ENCODE results near the gene NRXN3. TPM values are rescaled to one million over a fixed set of nuclear protein-coding genes. Genes with fewer than 3 reads are reported as not detected.
A peak's percentile ranks its signal among the peaks of the same experiment; 100 is the strongest.

The NRXN3 gene
- total RNA-seq, 1 donor from 2014 or later = 5.9 TPM

DNA sequence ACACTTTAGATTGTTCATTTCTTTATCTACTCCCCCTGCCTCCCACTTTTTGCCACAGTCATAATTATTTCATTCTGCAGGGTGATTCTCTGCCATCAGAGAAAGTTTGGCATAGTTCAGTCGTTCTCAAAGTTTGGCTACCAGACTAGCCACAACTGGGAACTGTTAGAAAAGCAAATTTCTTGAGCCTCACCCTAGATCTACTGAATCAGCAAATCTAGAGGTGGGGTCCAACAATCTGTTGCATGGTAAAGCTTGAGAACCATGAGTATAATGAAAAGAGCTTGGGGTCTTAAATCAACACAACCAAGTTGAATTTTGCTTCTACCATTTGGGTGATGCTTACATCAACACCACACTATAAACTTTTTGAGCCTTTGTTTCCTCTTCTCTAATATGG lies 172.7 kb downstream of the NRXN3 start:
- Histone ChIP-seq H3K4me1 (peaks cover 26% of the 10 kb centered on the region), H3K4me2 (no peak overlapping the region), H2AFZ (replicated peaks) (no peak overlapping the region), H3K9me3 (ENCODE audit: low read depth) (no peaks in the 10 kb centered on the region), H3K27ac (no peak overlapping the region), H3K4me3 (no peak overlapping the region), H3K36me3 (no peaks in the 10 kb centered on the region), H3K9ac (no peak overlapping the region), H3F3A (ENCODE audit: low read depth) (no peaks in the 10 kb centered on the region), H3K27me3 (no peaks in the 10 kb centered on the region), H4K20me1 (ENCODE audit: low read depth) (no peaks in the 10 kb centered on the region), H3K79me2 (ENCODE audit: low read depth) (no peaks in the 10 kb centered on the region)
- Mint-ChIP-seq H3K4me1 (peaks cover 6% of the 10 kb centered on the region), H3K27me3 (ENCODE audit: insufficient read depth, low read depth) (peaks cover 9% of the 10 kb centered on the region), H3K9me3 (no peaks in the 10 kb centered on the region), H3K36me3 (no peaks in the 10 kb centered on the region), H3K27ac (no peak overlapping the region), H3K4me3 (no peak overlapping the region)
- no peak for DNase-seq (ENCODE audit: low spot score)
- TF ChIP-seq EZH2 (IDR thresholded peaks at IDR 0.05) (no peak), CTCF (IDR thresholded peaks at IDR 0.05) (no peak), EZH2phosphoT487 (IDR thresholded peaks at IDR 0.05) (no peak)

- Mint-ChIP-seq H3K36me3 (no peaks in the 10 kb centered on the region), H3K4me3 (no peak overlapping the region), H3K4me1 (peaks cover 6% of the 10 kb centered on the region), H3K9me3 (no peaks in the 10 kb centered on the region), H3K27me3 (ENCODE audit: insufficient read depth, low read depth) (peaks cover 9% of the 10 kb centered on the region), H3K27ac (no peak overlapping the region)
- Histone ChIP-seq H3K4me2 (peak overlapping the region; percentile 52), H3K4me3 (no peak overlapping the region), H3K27me3 (no peaks in the 10 kb centered on the region), H3K4me1 (peaks cover 26% of the 10 kb centered on the region), H2AFZ (replicated peaks) (no peak overlapping the region), H4K20me1 (ENCODE audit: low read depth) (no peaks in the 10 kb centered on the region), H3K9me3 (ENCODE audit: low read depth) (no peaks in the 10 kb centered on the region), H3F3A (ENCODE audit: low read depth) (no peaks in the 10 kb centered on the region), H3K36me3 (no peaks in the 10 kb centered on the region), H3K27ac (no peak overlapping the region), H3K79me2 (ENCODE audit: low read depth) (no peaks in the 10 kb centered on the region), H3K9ac (no peak overlapping the region)
- no peak for DNase-seq (ENCODE audit: low spot score)
- TF ChIP-seq EZH2 (IDR thresholded peaks at IDR 0.05) (no peak), EZH2phosphoT487 (IDR thresholded peaks at IDR 0.05) (no peak), CTCF (IDR thresholded peaks at IDR 0.05) (no peak)
These were observed 174.1 kb downstream of the NRXN3 start for GRCh38 chr14:78344290-78344689.

DNA sequence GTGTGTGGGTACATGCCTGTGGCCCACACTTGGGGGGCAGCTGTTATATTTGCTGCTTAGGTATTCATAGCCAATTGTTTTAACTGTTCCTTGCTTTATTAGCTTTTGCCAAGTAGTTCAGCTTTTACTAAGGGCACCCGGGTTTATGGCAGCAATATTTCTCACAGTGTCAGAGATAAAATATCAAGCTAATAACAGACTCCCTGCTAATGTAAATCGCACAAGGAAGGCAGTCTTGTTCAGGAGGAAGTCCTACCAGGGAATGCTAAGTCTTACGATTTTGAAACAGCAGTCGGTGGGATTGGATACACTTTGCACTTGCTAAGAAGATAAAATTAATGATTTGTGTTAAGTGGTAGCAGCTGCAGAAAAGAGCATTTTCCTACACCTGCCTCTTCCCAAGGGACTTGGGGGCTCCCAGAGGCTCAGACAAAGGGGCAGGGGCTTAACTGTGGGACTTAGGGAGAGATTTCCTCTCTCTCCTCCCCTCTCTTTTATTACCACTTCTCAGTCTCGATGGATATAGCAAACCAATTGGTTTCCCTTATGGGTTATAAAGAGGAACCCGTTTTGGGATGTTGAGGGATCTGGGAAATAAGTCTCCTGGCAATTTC lies 175.1 kb downstream of the NRXN3 start:
- no peak overlapping the region for H2AFZ ChIP-seq (replicated peaks)
- peak; percentile 36 for DNase-seq (ENCODE audit: low spot score)
- H3K27me3 ChIP-seq = no peaks in the 10 kb centered on the region
- no peaks in the 10 kb centered on the region for H4K20me1 ChIP-seq (ENCODE audit: low read depth)
- no peak overlapping the region for H3K9ac ChIP-seq
- H3K27ac ChIP-seq = no peak overlapping the region
- no peaks in the 10 kb centered on the region for H3K9me3 Mint-ChIP-seq
- H3K27me3 Mint-ChIP-seq (ENCODE audit: insufficient read depth, low read depth) = peaks cover 3% of the 10 kb centered on the region
- no peak overlapping the region for H3K4me3 Mint-ChIP-seq
- H3K9me3 ChIP-seq (ENCODE audit: low read depth) = no peaks in the 10 kb centered on the region
- peaks cover 26% of the 10 kb centered on the region for H3K4me1 ChIP-seq
- no peaks in the 10 kb centered on the region for H3F3A ChIP-seq (ENCODE audit: low read depth)
- no peaks in the 10 kb centered on the region for H3K36me3 ChIP-seq
- no peak overlapping the region for H3K4me3 ChIP-seq
- no peaks in the 10 kb centered on the region for H3K79me2 ChIP-seq (ENCODE audit: low read depth)
- peaks cover 6% of the 10 kb centered on the region for H3K4me1 Mint-ChIP-seq
- H3K4me2 ChIP-seq = no peak overlapping the region
- no peak overlapping the region for H3K27ac Mint-ChIP-seq
- TF ChIP-seq EZH2phosphoT487 (IDR thresholded peaks at IDR 0.05) (no peak), CTCF (IDR thresholded peaks at IDR 0.05) (no peak), EZH2 (IDR thresholded peaks at IDR 0.05) (no peak)
- no peaks in the 10 kb centered on the region for H3K36me3 Mint-ChIP-seq
